NCI-H526 treated with DMSO at 0.1 percent for 48 hours (cell line): ENCODE measurements around the gene TRAF3IP1.
"Not testable (repeated sequence)": the region's sequence is repeated elsewhere in the genome, so short reads cannot be mapped to it uniquely, and the experiment has no call there.

Source experiments
- DNase-seq: peaks from one replicate; lab custom pipeline; 2025; lab: John Stamatoyannopoulos, UW

The TRAF3IP1 gene

DNA sequence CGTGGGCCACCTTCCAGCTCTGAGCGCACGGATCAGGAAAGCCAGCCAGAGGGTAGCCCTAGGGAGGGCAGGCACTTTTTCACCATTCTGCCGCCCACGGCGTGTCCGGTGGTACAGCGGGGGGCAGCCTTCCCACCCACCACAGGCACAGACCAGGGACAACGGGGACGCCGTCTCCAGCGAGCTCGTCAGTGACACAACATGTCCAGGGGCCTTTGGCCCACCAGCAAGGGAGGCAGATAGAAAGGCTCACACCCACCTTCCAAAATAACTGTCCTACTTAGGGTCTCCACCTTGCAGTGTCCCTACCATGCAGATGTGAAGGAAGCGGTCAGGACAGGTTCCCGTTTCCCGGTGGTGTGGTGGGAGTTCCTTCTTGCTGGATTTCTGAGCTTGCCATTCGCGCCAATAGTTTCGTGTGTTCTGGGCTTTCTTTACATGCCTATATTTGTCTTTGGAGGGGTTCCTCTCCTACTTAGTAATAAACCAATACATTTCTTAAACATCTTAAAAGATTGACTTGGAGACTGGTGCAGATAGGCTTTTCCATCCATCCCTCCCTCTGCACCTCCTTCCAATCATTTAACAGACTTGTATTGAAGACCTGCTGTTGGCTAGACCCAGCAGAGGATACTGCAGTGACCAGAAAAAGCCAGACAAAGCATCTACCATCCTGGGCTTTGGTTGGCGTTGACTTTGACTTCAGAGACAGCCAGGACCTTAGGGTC lies 107.3 kb downstream of the TRAF3IP1 start:
- DNase-seq, result no peak

DNA sequence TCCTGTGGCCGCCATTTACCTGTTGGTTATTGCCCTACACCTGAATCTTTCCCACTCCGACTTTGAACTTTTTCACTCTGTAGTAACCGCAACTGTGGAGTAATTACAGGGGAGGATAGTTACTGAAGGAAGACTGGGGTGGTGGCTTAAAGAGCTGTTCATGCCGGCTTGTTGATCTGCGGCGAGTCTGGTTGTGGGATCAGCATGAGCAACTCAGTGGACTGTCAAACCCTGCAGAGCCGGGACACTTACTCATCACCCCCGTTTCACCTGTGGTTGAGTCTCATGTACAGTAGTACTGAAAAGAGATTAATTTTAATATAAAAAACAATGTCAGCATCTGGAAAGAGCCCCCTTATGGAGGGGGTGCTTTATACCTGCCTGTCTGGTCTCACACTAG lies 108.5 kb downstream of the TRAF3IP1 start:
- DNase-seq, result no peak

GRCh38 chr2:238430781-238431180 lies 110.5 kb downstream of the TRAF3IP1 start:
- no peak for DNase-seq

- no peak for DNase-seq
These were observed 111.1 kb downstream of the TRAF3IP1 start for GRCh38 chr2:238431456-238431855.

DNA sequence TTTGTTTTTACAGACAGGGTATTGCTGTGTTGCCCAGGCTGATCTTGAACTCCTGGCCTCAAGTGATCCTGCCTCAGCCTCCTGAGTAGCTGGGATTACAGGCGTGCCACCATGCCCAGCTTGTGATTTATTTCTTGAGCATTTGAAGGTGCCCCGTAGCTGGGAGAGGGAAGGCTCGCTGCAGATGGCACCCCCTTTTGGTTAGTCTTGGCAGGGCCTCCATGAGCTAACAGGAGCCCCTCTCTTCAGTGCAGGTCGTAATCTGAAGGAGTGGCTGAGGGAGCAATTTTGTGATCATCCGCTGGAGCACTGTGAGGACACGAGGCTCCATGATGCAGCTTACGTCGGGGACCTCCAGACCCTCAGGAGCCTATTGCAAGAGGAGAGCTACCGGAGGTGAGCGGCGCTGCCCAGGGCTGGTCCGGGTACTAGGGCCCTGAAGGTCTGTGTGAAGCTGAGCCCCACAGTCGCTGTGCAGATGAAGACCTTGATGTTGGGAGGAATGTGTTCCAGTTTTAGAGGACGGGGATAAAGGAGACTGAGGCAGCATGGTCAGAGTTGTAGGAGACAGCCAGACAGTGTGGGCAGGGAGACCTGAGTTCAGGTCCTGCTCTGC lies 113.1 kb downstream of the TRAF3IP1 start:
- no peak for DNase-seq

GRCh38 chr2:238433941-238434845 lies 113.9 kb downstream of the TRAF3IP1 start:
- no peak for DNase-seq

DNA sequence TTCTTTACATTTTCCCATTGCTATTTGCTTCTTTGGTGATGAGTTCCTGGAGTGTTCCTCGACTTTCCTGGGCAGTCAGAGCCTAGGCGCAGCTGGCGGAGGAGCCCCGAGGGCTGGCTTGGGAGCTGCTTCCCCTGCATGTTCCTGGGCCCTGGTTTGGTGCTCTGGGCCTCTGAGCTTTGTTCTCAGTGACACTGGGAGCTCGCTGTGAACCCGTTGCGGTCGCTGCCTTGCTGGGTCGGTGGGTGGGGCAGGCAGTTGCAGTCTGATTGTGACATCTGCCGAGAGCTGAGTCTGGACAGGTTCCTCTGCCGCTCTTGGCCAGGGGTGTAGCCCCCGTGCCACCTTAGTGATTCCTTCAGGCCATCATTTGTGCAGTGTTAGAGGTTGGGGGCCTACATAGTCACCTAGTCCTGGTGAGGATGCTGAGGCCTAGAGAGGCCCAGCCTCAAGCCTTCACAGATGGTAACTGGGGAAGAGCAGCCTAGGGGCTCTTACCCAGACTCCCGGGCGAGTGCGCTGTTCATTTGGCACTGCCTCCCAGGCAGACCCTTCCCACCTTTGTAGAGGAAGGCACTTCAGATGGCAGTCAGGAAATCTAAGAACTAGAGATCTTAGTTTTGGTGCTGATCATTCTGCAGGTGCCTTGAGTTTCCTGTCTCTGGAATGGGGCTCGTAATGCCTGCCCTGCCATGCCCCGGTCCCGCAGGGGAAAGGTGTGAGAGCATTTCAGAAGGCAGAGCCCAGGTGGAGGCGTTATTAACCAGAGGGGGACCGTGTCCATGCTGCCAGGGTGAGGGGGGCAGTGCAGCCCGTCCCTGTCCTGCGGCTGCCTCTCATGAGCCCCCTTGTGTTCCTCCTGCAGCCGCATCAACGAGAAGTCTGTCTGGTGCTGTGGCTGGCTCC lies 114.8 kb downstream of the TRAF3IP1 start:
- DNase-seq, result no peak

DNA sequence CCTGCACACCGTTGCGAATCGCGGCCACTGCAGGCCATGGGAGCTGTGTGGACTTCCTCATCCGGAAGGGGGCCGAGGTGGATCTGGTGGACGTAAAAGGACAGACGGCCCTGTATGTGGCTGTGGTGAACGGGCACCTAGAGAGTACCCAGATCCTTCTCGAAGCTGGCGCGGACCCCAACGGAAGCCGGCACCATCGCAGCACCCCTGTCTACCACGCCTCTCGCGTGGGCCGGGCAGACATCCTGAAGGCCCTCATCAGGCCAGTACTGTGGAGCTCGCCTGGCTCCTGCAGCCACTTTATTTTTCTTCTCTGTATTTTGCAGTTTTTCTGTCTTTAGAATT lies 115.4 kb downstream of the TRAF3IP1 start:
- no peak for DNase-seq

DNA sequence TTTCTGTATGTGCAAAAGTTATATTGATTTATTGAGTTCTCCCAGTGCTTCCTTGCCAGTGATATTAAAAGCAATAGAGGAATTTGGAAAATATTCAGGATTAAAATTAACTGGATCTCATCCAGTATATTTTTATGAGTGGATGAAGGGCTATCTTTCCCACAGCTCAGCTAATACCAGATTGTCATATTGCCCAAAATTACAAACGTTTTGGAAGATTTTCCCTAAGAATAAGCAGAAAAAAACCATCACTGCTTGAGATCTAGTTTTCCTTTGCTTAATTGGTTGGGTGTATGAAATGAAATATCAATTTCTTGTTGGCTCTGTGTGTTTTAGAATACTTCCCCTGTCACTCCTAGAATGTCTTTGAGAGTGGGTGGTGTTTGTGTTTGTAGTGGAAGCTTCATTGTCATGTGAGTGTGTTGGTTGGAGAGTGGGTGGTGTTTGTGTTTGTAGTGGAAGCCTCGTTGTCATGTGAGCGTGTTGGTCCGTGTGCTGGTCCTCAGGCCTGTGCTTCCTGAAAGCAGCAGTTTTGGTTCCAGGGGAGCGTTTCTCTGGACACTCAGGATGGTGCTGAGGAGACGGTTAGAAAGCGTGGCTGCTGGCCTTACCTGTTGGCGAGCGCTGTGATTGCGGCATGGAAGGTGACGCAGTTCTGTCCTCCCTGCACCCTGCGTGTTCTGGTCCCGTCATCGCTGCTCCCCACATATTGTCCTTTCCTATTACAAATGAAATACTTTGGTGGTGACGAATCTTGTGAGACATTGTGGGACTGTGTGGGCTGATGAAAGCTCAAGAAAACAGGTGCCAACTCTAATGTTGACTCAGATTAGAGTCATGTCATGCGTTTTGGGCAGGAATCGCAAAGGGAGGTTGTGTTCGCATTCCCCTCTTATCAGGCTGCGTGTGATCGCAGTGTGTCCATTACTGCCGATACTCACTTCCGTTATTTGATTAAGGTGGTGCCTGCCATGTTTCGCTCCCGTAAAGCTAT lies 118.8 kb downstream of the TRAF3IP1 start:
- DNase-seq, result no peak

- no peak for DNase-seq
These were observed 119.6 kb downstream of the TRAF3IP1 start for GRCh38 chr2:238439917-238440316.

- no peak for DNase-seq
These were observed 120.0 kb downstream of the TRAF3IP1 start for GRCh38 chr2:238440331-238440730.

DNA sequence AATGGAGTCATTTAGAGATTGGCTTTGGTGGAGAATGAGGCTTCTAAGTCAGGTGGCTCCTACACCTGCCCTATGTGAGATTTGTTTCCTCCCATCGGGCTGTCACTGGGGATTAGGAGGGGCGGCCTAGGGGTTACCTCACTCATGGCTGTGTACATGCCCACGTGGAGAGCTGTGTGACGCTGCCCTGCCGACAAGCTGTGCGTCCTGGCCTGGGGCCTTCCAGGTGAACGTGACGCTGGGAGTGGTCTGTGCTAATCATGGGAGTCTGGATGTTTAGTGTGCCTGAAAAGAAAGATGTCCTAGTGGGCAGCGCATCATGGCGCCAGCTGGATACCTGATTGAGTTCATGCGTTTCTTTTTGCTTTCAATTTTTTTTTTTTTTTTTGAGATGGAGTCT lies 120.4 kb downstream of the TRAF3IP1 start:
- DNase-seq, result no peak

GRCh38 chr2:238441262-238442114 lies 121.2 kb downstream of the TRAF3IP1 start:
- no peak for DNase-seq

DNA sequence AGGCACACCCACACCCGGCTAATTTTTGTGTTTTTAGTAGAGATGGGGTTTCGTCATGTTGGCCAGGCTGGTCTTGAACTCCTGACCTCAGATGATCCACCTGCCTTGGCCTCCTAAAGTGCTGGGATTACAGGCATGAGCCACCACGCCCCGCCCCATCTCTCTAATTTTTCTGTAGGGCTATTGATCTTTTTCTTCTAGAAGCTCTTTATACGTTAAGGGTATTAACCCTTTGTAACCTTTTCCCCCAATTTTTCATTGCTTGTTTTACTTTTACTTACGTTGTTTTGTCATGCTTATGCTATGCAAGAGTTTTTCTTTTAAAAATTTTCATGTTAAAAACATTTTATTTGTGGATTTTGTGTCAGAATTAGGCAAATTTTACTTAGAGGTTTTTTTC lies 121.9 kb downstream of the TRAF3IP1 start:
- not testable (repeated sequence) for DNase-seq

DNA sequence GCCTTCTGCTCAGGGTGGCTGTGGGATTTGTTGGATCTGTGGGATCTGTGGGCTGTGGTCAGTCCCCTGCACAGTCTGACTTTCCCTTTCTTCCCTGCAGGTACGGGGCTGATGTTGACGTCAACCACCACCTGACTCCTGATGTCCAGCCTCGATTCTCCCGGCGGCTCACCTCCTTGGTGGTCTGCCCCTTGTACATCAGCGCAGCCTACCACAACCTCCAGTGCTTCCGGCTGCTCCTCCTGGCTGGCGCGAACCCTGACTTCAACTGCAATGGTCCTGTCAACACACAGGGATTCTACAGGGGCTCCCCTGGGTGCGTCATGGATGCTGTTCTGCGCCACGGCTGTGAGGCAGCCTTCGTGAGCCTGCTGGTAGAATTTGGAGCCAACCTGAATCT lies 123.9 kb downstream of the TRAF3IP1 start:
- DNase-seq, result no peak

DNA sequence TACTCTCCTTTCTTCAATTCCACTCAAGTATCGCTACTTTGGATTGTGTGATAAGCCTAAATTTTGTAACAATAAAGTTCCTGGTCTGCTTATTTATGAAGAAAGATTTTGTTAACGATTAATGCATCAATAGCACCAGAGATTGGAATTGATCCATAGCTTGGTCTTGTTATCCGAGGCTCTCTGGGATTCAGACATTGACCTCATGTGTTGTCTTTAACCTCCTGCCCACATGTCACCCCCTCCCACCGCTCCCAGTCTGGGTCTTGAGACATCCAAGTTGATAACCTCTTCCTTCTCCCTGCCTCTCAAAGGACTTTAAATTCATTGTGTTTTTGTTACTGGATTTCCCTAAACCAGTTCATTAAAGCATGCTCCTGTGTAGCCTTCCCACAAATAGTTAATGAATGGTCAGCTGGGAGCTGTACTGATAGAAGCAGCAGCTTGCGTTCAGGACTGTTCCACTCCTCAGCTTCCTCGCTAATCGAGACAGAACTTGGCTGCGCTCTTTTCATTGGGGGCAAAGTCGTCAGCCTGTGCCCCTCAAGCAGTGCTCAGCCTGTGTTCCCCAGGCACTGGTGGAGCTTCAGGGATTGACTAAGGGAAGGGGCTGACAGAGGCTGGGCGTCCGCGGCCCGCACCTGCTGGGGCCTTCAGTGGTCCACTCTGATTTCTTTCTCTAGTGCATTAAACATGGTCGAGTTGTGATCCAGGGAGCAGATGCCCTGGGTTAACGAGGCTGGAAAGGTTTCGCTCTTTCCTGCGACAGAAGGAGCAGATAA lies 125.3 kb downstream of the TRAF3IP1 start:
- no peak for DNase-seq

DNA sequence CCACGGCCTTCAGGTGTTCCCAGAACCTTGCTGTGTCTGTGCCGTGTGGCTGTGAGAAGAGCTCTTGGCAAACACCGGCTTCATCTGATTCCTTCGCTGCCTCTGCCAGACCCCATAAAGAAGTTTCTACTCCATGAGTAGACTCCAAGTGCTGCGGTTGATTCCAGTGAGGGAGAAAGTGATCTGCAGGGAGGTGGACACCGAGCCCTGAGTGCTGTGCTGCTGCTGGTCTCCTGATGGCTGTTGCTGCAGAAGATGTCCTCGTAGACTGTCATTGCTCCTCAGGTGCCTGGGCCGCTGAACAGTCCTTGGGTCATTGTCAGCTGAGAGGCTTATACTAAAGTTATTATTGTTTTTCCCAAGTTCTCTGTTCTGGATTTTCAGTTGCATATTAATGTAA lies 126.1 kb downstream of the TRAF3IP1 start:
- no peak for DNase-seq

- DNase-seq, result no peak
These were observed 128.0 kb downstream of the TRAF3IP1 start for GRCh38 chr2:238448031-238448955.
